AG08395 (cell line): Measurements from ENCODE around the gene MRPS12.

ENCODE experiments used
- DNase-seq: peaks from one replicate; pipeline ENCODE4 v3.0.0; 2012; ENCODE audit warnings: mixed read lengths, low spot score

Gene MRPS12

GRCh38 chr19:38975214-38975860 is 44.6 kb downstream of the MRPS12 start, which contains the start of gene FBXO17:
TSS of gene FBXO17 (minus strand) at chr19:38975742. CDS start at chr19:38950319, 25,423 bp downstream.
- peak; percentile 72 for DNase-seq

GRCh38 chr19:38975861-38976271 is 45.1 kb downstream of the MRPS12 start:
- DNase-seq: no peak

DNA sequence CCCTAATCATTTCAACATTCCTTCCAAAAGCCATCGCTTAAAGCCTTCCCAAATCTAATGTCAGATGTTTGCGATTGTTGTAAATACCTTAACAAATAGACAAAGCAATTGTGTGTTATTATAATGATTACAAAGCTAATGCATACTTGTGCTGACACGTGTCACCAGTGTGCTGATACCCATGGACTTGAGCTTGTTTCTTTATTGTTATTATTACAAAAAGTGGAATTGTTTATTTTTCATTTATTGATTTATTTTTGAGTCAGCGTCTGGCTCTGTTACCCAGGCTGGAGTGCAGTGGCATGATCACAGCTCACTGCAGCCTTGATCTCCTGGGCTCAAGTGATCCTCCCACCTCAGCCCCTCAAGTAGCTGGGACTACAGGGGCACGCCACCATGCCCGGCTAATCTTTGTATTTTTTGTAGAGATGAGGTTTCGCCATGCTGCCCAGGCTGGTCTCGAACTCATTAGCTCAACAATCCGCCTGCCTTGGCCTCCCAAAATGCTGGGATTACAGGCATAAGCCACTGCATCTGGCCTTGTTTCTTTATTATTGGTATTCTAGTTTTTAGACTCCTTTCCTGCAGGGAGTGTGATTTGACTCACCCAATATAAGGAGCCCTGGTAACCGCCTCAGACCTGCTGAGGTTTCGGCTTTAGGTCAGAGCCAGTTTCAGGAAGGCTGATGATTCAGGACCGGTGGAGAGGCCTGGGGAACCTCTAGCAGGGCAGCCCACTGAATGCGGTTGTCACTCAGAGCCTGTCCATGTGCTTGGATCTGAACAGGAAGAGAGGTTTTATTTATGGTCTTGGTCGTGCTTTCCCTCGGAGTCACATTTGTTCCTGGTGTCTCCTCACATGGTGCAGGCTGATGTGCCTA is 46.9 kb downstream of the MRPS12 start:
- no peak for DNase-seq

- no peak for DNase-seq
Measured at GRCh38 chr19:38978326-38978689, 47.6 kb downstream of the MRPS12 start.

DNA sequence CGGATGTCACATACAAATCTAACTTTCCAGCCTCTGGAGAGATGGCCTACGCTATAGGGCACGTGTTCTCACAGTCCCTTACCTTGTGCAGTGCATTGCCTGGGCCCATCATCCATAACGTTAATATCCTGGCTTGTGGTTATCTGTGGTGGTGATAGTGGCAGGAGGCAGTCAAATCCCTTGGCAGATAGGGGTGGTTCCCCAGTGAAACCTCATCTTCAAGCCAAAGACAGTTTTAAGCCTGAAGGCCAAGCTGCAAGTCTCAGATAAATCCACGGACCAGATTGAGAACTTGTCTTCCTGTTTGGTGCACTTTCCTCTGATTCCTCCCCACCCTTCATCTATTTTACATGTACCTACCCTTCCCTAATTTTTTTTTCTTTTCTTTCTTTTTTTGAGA is 49.1 kb downstream of the MRPS12 start:
- no peak for DNase-seq

DNA sequence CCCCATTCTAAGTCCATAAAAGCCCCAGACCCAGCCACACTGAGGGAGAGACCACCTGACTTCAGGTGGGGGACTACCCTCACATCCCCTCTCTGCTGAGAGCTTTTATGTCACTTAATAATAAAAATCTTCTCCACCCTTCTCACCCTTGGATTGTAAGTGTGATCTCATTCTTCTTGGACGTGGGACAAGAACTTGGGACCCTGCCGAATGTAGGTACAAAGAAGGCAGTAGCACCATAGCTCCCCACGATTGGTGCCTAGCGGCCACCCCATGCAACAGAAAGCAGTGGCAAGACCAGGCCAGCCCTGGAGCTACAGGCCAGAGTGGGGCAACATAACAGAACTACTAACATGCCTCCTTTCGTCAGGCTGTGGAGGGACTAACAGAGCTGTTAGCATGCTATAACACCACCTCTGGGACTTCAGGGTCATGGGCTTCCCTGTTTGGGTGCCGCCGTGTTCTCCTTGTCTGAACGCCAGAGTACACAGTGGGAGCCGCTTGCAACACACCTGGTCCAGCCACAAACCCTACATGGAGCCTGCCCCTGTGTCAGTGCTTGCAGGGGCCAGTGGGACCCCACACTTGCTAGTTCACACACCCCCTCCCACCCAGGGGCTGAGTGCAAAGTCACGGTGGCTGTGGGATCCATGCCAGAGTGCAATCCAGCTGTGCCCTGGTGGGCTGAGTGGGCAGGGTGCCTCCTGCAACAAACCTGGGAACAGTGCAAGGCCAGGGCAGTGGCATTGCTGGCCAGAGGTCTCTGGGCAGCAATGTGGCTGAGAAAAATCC is 50.0 kb downstream of the MRPS12 start:
- no peak for DNase-seq
